MCF 10A (cell line): ENCODE results near the gene ADAP1. TPM values are rescaled to one million over a fixed set of nuclear protein-coding genes. Genes with fewer than 3 reads are reported as not detected.
"Not testable (repeated sequence)": the region's sequence is repeated elsewhere in the genome, so short reads cannot be mapped to it uniquely, and the experiment has no call there.

Experiments
- BruUV-seq: library from RNA; stranded (reverse); fragments of 400-500 nt; replicated peaks from 2 replicates; lab custom pipeline; 2021; lab: Mats Ljungman, UMichigan
- CTCF ChIA-PET: fragments of 300-600 bp; sonication (Branson Sonifier 250); formaldehyde crosslinking; extraction: SDS; loops from one replicate; lab custom pipeline; 2021; ENCODE audit warnings: antibody characterized with exemption, inconsistent platforms; lab: Yijun Ruan, JAX
- POLR2A ChIA-PET: fragments of 300-600, 350-650 bp; sonication (Branson Sonifier 250); formaldehyde crosslinking; extraction: SDS; loops from one replicate; lab custom pipeline; 2020; ENCODE audit warnings: antibody characterized with exemption, inconsistent platforms; lab: Yijun Ruan, JAX
- DNase-seq: peaks from one replicate; pipeline ENCODE4 v3.0.0-alpha.2; 2018; ENCODE audit not compliant: unreplicated experiment
- H3K27ac Mint-ChIP-seq: one replicate; pipeline ENCODE4 v1.8.0; 2022; ENCODE audit warnings: mild to moderate bottlenecking, low read depth, mixed read lengths; ENCODE audit not compliant: unreplicated experiment
- H3K27me3 Mint-ChIP-seq: one replicate; pipeline ENCODE4 v1.8.0; 2022; ENCODE audit warnings: mixed read lengths; ENCODE audit not compliant: insufficient read depth, unreplicated experiment
- H3K36me3 Mint-ChIP-seq: one replicate; pipeline ENCODE4 v1.8.0; 2022; ENCODE audit warnings: mild to moderate bottlenecking, moderate library complexity, mixed read lengths; ENCODE audit not compliant: insufficient read depth, unreplicated experiment
- H3K4me1 Mint-ChIP-seq: one replicate; pipeline ENCODE4 v1.8.0; 2022; ENCODE audit warnings: mixed read lengths; ENCODE audit not compliant: insufficient read depth, unreplicated experiment
- H3K4me3 Mint-ChIP-seq: one replicate; pipeline ENCODE4 v1.8.0; 2022; ENCODE audit warnings: mild to moderate bottlenecking, moderate library complexity, mixed read lengths; ENCODE audit not compliant: unreplicated experiment
- H3K9me3 Mint-ChIP-seq: one replicate; pipeline ENCODE4 v1.8.0; 2022; ENCODE audit warnings: mixed read lengths; ENCODE audit not compliant: unreplicated experiment
- intact Hi-C: fragments of 100-400 bp; cut with micrococcal nuclease; formaldehyde crosslinking; loops from 2 replicates; pipeline ENCODE4 v1.14.1; 2022
- total RNA-seq: library from RNA; stranded (reverse); gene quantifications from 2 replicates; pipeline ENCODE4 v1.2.3, GENCODE V29; 2022
- TF ChIP-seq, protein P1 (sequence below): fragments of 200-600 bp; IDR thresholded peaks from one replicate; pipeline ENCODE4 v1.8.0; 2022; ENCODE audit warnings: antibody characterized with exemption, mild to moderate bottlenecking; ENCODE audit not compliant: unreplicated experiment

ADAP1 gene
- total RNA-seq, 1 experiment from 2014 or later = 7.0 TPM

GRCh38 chr7:962401-963081, 8.1 kb upstream of the ADAP1 start:
- TF ChIP-seq, protein P1, sequence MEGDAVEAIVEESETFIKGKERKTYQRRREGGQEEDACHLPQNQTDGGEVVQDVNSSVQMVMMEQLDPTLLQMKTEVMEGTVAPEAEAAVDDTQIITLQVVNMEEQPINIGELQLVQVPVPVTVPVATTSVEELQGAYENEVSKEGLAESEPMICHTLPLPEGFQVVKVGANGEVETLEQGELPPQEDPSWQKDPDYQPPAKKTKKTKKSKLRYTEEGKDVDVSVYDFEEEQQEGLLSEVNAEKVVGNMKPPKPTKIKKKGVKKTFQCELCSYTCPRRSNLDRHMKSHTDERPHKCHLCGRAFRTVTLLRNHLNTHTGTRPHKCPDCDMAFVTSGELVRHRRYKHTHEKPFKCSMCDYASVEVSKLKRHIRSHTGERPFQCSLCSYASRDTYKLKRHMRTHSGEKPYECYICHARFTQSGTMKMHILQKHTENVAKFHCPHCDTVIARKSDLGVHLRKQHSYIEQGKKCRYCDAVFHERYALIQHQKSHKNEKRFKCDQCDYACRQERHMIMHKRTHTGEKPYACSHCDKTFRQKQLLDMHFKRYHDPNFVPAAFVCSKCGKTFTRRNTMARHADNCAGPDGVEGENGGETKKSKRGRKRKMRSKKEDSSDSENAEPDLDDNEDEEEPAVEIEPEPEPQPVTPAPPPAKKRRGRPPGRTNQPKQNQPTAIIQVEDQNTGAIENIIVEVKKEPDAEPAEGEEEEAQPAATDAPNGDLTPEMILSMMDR = no peak
- ChIA-PET CTCF (no interaction called here), POLR2A (no interaction called here)
- Mint-ChIP-seq H3K4me3 (no peak overlapping the region), H3K9me3 (no peaks in the 10 kb centered on the region), H3K4me1 (no peaks in the 10 kb centered on the region), H3K27ac (no peak overlapping the region), H3K36me3 (peaks cover 30% of the 10 kb centered on the region), H3K27me3 (no peaks in the 10 kb centered on the region)
- no TSS peak for BruUV-seq
- intact Hi-C loops = no loop called here
- no peak for DNase-seq

- Mint-ChIP-seq H3K27ac (no peak overlapping the region), H3K4me3 (no peak overlapping the region), H3K36me3 (peaks cover 24% of the 10 kb centered on the region), H3K4me1 (no peaks in the 10 kb centered on the region), H3K9me3 (no peaks in the 10 kb centered on the region), H3K27me3 (no peaks in the 10 kb centered on the region)
- intact Hi-C loops = no loop called here
- DNase-seq = no peak
- CTCF ChIA-PET = no interaction called here
- POLR2A ChIA-PET = interaction anchor here (0.6 to 1.9 kb wide), 2 partner anchors 14 to 110 kb away, joined by 3 to 5 read pairs; partner anchors contain the start of gene COX19
- BruUV-seq = no TSS peak
- TF ChIP-seq, protein P1 = no peak
These were observed 7.3 kb upstream of the ADAP1 start for GRCh38 chr7:961546-962400.

DNA sequence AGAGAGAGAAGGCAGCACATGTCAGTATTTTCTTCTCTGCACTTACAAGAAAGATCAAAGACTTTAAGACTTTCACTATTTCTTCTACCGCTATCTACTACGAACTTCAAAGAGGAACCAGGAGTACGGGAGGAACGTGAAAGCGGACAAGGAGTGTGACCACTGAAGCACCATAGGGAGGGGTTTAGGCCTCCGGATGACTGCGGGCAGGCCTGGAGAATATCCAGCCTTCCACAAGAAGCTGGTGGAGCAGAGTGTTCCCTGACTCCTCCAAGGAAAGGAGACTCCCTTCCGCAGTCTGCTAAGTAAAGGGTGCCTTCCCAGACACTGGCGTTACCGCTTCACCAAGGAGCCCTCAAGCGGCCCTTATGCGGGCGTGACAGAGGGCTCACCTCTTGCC, 6.5 kb upstream of the ADAP1 start:
- H3K9me3 Mint-ChIP-seq, H3K27me3 Mint-ChIP-seq, H3K27ac Mint-ChIP-seq, H3K4me1 Mint-ChIP-seq, DNase-seq, BruUV-seq, CTCF ChIA-PET, H3K4me3 Mint-ChIP-seq, intact Hi-C loops: not testable (repeated sequence)
- peaks cover 28% of the 10 kb centered on the region for H3K36me3 Mint-ChIP-seq
- POLR2A ChIA-PET = interaction anchor here (0.6 to 1.9 kb wide), 3 partner anchors 12 to 109 kb away, joined by 3 to 5 read pairs (median 4); partner anchors contain the start of gene COX19

DNA sequence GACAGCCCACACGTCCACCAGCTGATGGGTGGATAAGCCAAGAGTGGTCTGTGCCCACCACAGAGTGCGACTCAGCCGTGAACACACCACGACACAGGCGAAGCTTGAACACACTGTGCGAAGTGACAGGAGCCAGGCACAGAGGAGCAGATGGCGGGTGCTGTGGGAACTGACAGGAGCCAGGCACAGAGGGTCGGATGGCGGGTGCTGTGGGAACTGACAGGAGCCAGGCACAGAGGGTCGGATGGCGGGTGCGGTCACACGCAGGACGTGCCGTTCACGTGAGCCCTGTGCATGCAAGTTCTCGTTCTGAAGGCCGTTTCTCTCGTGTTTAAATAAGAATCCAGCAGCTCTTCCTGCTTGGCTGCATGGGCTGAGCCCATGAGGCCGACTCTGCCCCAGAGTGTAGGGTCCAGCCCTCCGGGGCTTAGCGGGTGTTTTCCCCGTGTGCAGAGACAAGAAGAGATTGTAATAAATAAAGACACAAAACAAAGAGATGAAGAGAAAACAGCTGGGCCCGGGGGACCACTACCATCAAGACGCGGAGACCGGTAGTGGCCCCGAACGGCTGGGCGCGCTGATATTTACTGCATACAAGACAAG, 5.9 kb upstream of the ADAP1 start:
- POLR2A ChIA-PET = interaction anchor here (1.4 to 1.9 kb wide), 2 partner anchors 11 to 15 kb away, joined by 4 to 5 read pairs; partner anchors contain the start of gene COX19
- Mint-ChIP-seq H3K9me3 (no peaks in the 10 kb centered on the region), H3K27ac (no peak overlapping the region), H3K27me3 (no peaks in the 10 kb centered on the region), H3K4me1 (no peaks in the 10 kb centered on the region), H3K36me3 (peaks cover 29% of the 10 kb centered on the region), H3K4me3 (no peak overlapping the region)
- intact Hi-C loops = no loop called here
- no peak for DNase-seq
- no TSS peak for BruUV-seq
- CTCF ChIA-PET = interaction anchor here (0.9 kb wide), 1 partner anchor 51 kb away, joined by 4 read pairs; no protein-coding TSS in a partner anchor
- TF ChIP-seq, protein P1 = no peak

- peaks cover 30% of the 10 kb centered on the region for H3K36me3 Mint-ChIP-seq
- BruUV-seq, H3K4me1 Mint-ChIP-seq, H3K9me3 Mint-ChIP-seq, H3K27me3 Mint-ChIP-seq, H3K27ac Mint-ChIP-seq, H3K4me3 Mint-ChIP-seq, intact Hi-C loops, DNase-seq: not testable (repeated sequence)
- CTCF ChIA-PET = interaction anchor here (0.9 kb wide), 1 partner anchor 50 kb away, joined by 4 read pairs; no protein-coding TSS in a partner anchor
- POLR2A ChIA-PET = interaction anchor here (1.4 to 1.9 kb wide), 2 partner anchors 10 to 16 kb away, joined by 4 to 5 read pairs; partner anchors contain the start of gene COX19
These were observed 5.3 kb upstream of the ADAP1 start for GRCh38 chr7:959740-960139.
